Activated CD8-positive, alpha-beta T cell treated with anti-CD3 and anti-CD28 coated beads, Interleukin-2, amount 10 ng/mL, durations not matched to agents 7 days and 5 days (primary cell): Measurements from ENCODE around the gene CYSRT1. TPM values are rescaled to one million over a fixed set of nuclear protein-coding genes. Genes with fewer than 3 reads are reported as not detected.

Experiments
- ATAC-seq: fragments of 150-1000 bp; cut with Tn5 transposase; one replicate; pipeline ENCODE4 v1.10.0; 2021; ENCODE audit warnings: moderate library complexity
- CTCF ChIA-PET: fragments of 350-600 bp; sonication (Branson Sonifier 250); formaldehyde crosslinking; loops from one replicate; lab custom pipeline; 2021; ENCODE audit warnings: antibody characterized with exemption; lab: Charles Lee
- POLR2A ChIA-PET: fragments of 350-600 bp; sonication (Branson Sonifier 250); formaldehyde crosslinking; loops from one replicate; lab custom pipeline; 2021; ENCODE audit warnings: antibody characterized with exemption; lab: Charles Lee
- DNase-seq: peaks from one replicate; pipeline ENCODE4 v3.0.0-alpha.2; 2020
- H3K27ac Mint-ChIP-seq: one replicate; pipeline ENCODE4 v1.8.0; 2021; ENCODE audit warnings: mild to moderate bottlenecking, mixed read lengths
- H3K27me3 Mint-ChIP-seq: one replicate; pipeline ENCODE4 v1.8.0; 2021; ENCODE audit warnings: low read depth, mixed read lengths
- H3K36me3 Mint-ChIP-seq: one replicate; pipeline ENCODE4 v1.8.0; 2021; ENCODE audit warnings: low read depth, mixed read lengths
- H3K4me1 Mint-ChIP-seq: one replicate; pipeline ENCODE4 v1.8.0; 2021; ENCODE audit warnings: low read depth, mixed read lengths
- H3K4me3 Mint-ChIP-seq: one replicate; pipeline ENCODE4 v1.8.0; 2021; ENCODE audit warnings: mild to moderate bottlenecking, mixed read lengths
- H3K9me3 Mint-ChIP-seq: one replicate; pipeline ENCODE4 v1.8.0; 2022; ENCODE audit warnings: mixed read lengths; ENCODE audit not compliant: insufficient read depth
- total RNA-seq, 2 experiments: library from RNA; stranded (reverse); gene quantifications; one replicate each; pipeline ENCODE4 v1.2.3, GENCODE V29; 2021

CYSRT1 gene
- total RNA-seq, 2 experiments from 2014 or later = 0.42 to 0.50 TPM

GRCh38 chr9:137272241-137273094 lies 47.5 kb downstream of the CYSRT1 start:
- Mint-ChIP-seq H3K27me3 (no peaks in the 10 kb centered on the region), H3K4me1 (peaks cover 34% of the 10 kb centered on the region), H3K9me3 (no peaks in the 10 kb centered on the region), H3K27ac (no peak overlapping the region), H3K36me3 (peaks cover 41% of the 10 kb centered on the region), H3K4me3 (no peak overlapping the region)
- ChIA-PET CTCF (no interaction called here), POLR2A (interaction anchor here (1.1 kb wide), 1 partner anchor 32 kb away, joined by 4 read pairs; no protein-coding TSS in a partner anchor)
- ATAC-seq = no peak
- no peak for DNase-seq

GRCh38 chr9:137273095-137273490 lies 48.1 kb downstream of the CYSRT1 start:
- peaks cover 34% of the 10 kb centered on the region for H3K4me1 Mint-ChIP-seq
- H3K9me3 Mint-ChIP-seq = no peaks in the 10 kb centered on the region
- H3K27ac Mint-ChIP-seq = no peak overlapping the region
- no peak overlapping the region for H3K4me3 Mint-ChIP-seq
- peaks cover 35% of the 10 kb centered on the region for H3K36me3 Mint-ChIP-seq
- ATAC-seq (no peak), DNase-seq (no peak)
- ChIA-PET CTCF (no interaction called here), POLR2A (interaction anchor here (1.1 kb wide), 1 partner anchor 33 kb away, joined by 4 read pairs; no protein-coding TSS in a partner anchor)
- H3K27me3 Mint-ChIP-seq = no peaks in the 10 kb centered on the region

- H3K4me3 Mint-ChIP-seq = no peak overlapping the region
- no peak overlapping the region for H3K27ac Mint-ChIP-seq
- DNase-seq = no peak
- no peaks in the 10 kb centered on the region for H3K27me3 Mint-ChIP-seq
- no peaks in the 10 kb centered on the region for H3K9me3 Mint-ChIP-seq
- peaks cover 31% of the 10 kb centered on the region for H3K36me3 Mint-ChIP-seq
- ATAC-seq = no peak
- H3K4me1 Mint-ChIP-seq = peaks cover 34% of the 10 kb centered on the region
- POLR2A ChIA-PET = no interaction called here
- CTCF ChIA-PET = interaction anchor here (1.1 kb wide), 1 partner anchor 13 kb away, joined by 4 read pairs; no protein-coding TSS in a partner anchor
These were observed 48.8 kb downstream of the CYSRT1 start for GRCh38 chr9:137273611-137274320.

GRCh38 chr9:137275203-137275587 lies 50.2 kb downstream of the CYSRT1 start:
- CTCF ChIA-PET = interaction anchor here (1.1 kb wide), 1 partner anchor 11 kb away, joined by 4 read pairs; no protein-coding TSS in a partner anchor
- no peaks in the 10 kb centered on the region for H3K27me3 Mint-ChIP-seq
- ATAC-seq (no peak), DNase-seq (no peak)
- peaks cover 19% of the 10 kb centered on the region for H3K36me3 Mint-ChIP-seq
- peak overlapping the region; percentile 50 for H3K27ac Mint-ChIP-seq
- POLR2A ChIA-PET = no interaction called here
- H3K4me3 Mint-ChIP-seq = no peak overlapping the region
- H3K4me1 Mint-ChIP-seq = peaks cover 30% of the 10 kb centered on the region
- H3K9me3 Mint-ChIP-seq = no peaks in the 10 kb centered on the region

Other genes starting within 250 kb of the CYSRT1 start
- 1 to 10 TPM; 1.2 to 1.4 TPM for gene PTGDS, start 247.7 kb upstream of the CYSRT1 start, total RNA-seq
- not detected for gene LCNL1, start 242.2 kb upstream of the CYSRT1 start, total RNA-seq
- 10 to 100 TPM; 80.6 to 85.2 TPM for gene PAXX, start 232.8 kb upstream of the CYSRT1 start, total RNA-seq
- gene CLIC3, start 228.6 kb upstream of the CYSRT1 start, total RNA-seq = 1 to 10 TPM; 3.6 to 4.8 TPM
- gene ABCA2, start 196.9 kb upstream of the CYSRT1 start, total RNA-seq = 10 to 100 TPM; 61.5 to 62.0 TPM
- 1 to 10 TPM; 2.5 to 2.6 TPM for gene FUT7, start 193.1 kb upstream of the CYSRT1 start, total RNA-seq
- 10 to 100 TPM; 20.1 to 29.9 TPM for gene NPDC1, start 179.0 kb upstream of the CYSRT1 start, total RNA-seq
- gene ENTPD2, start 171.1 kb upstream of the CYSRT1 start, total RNA-seq = under 1 TPM in 1 of 2 experiments, not detected in 1; 0.34 TPM
- 10 to 100 TPM; 56.8 to 57.0 TPM for gene SAPCD2, start 154.6 kb upstream of the CYSRT1 start, total RNA-seq
- gene UAP1L1, start 147.7 kb upstream of the CYSRT1 start, total RNA-seq = 10 to 100 TPM; 63.1 to 66.8 TPM
- 10 to 100 TPM; 42.2 to 49.2 TPM for gene MAN1B1, start 138.2 kb upstream of the CYSRT1 start, total RNA-seq
- gene DPP7, start 110.4 kb upstream of the CYSRT1 start, total RNA-seq = 100 to 1,000 TPM; 248 TPM
- gene GRIN1, start 86.0 kb upstream of the CYSRT1 start, total RNA-seq = not detected
- gene LRRC26, start 55.1 kb upstream of the CYSRT1 start, total RNA-seq = not detected
- gene TMEM210, start 53.1 kb upstream of the CYSRT1 start, total RNA-seq = under 1 TPM; 0.29 to 0.32 TPM
- 10 to 100 TPM; 60.2 to 64.1 TPM for gene ANAPC2, start 36.6 kb upstream of the CYSRT1 start, total RNA-seq
- 10 to 100 TPM; 88.2 to 90.0 TPM for gene SSNA1, start 36.5 kb upstream of the CYSRT1 start, total RNA-seq
- 10 to 100 TPM; 10.9 to 12.0 TPM for gene TPRN, start 24.4 kb upstream of the CYSRT1 start, total RNA-seq
- gene TMEM203, start 19.5 kb upstream of the CYSRT1 start, total RNA-seq = 10 to 100 TPM; 34.6 to 36.6 TPM
- gene NDOR1, start 19.5 kb upstream of the CYSRT1 start, total RNA-seq = 10 to 100 TPM; 44.7 to 45.5 TPM
- gene RNF208, start 2.9 kb upstream of the CYSRT1 start, total RNA-seq = 1 to 10 TPM; 3.6 to 4.5 TPM
- gene RNF224, start 2.3 kb downstream of the CYSRT1 start, total RNA-seq = not detected
- gene SLC34A3, start 5.7 kb downstream of the CYSRT1 start, total RNA-seq = not detected
- 100 to 1,000 TPM; 417 to 432 TPM for gene TUBB4B, start 16.1 kb downstream of the CYSRT1 start, total RNA-seq
- not detected for gene STPG3, start 26.1 kb downstream of the CYSRT1 start, total RNA-seq
- gene NELFB, start 30.2 kb downstream of the CYSRT1 start, total RNA-seq = 10 to 100 TPM; 68.6 to 68.8 TPM
- 1 to 10 TPM; 6.6 to 7.0 TPM for gene TOR4A, start 52.6 kb downstream of the CYSRT1 start, total RNA-seq
- gene NRARP, start 77.1 kb downstream of the CYSRT1 start, total RNA-seq = 1 to 10 TPM; 1.4 to 1.5 TPM
- gene EXD3, start 198.0 kb downstream of the CYSRT1 start, total RNA-seq = 10 to 100 TPM in 1 of 2 experiments, 1 to 10 TPM in 1; 10.0 to 10.9 TPM
- gene NOXA1, start 198.2 kb downstream of the CYSRT1 start, total RNA-seq = under 1 TPM; 0.52 to 0.58 TPM
- gene ENTPD8, start 216.2 kb downstream of the CYSRT1 start, total RNA-seq = not detected
- 10 to 100 TPM; 55.0 to 59.0 TPM for gene NSMF, start 234.2 kb downstream of the CYSRT1 start, total RNA-seq